ENCODE results near the gene DDX5.

DDX5 gene

DNA sequence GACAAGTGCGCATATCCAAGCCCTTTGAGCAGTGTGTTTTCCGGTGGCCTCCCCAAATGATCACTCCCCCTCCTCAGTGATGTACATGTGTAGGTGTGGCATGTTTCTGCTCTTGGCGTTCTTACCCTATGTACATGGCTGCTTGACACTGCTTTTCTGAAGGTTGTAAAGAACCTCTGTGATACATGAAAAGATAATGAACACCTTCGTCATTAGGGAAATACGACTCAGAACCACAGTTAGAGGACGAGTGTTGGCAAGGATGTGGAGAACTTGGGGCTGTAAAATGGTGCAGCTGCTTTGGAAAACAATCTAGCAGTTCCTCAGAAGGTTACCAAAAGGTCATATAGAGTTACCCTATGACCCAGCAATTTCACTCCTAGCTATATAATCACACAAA lies 29.3 kb upstream of the DDX5 start:
- DNase-seq (ENCODE audit: extremely low read depth, insufficient read length) = no peak
- Histone ChIP-seq H3K27me3 (replicated peaks; ENCODE audit: control insufficient read depth, insufficient read depth, low read length) (no peaks in the 10 kb centered on the region), H3K4me3 (replicated peaks; ENCODE audit: low read depth, low read length) (no peak overlapping the region), H3K36me3 (ENCODE audit: control insufficient read depth, insufficient read depth, low read length) (peaks cover 23% of the 10 kb centered on the region)
- TF ChIP-seq, protein P1, sequence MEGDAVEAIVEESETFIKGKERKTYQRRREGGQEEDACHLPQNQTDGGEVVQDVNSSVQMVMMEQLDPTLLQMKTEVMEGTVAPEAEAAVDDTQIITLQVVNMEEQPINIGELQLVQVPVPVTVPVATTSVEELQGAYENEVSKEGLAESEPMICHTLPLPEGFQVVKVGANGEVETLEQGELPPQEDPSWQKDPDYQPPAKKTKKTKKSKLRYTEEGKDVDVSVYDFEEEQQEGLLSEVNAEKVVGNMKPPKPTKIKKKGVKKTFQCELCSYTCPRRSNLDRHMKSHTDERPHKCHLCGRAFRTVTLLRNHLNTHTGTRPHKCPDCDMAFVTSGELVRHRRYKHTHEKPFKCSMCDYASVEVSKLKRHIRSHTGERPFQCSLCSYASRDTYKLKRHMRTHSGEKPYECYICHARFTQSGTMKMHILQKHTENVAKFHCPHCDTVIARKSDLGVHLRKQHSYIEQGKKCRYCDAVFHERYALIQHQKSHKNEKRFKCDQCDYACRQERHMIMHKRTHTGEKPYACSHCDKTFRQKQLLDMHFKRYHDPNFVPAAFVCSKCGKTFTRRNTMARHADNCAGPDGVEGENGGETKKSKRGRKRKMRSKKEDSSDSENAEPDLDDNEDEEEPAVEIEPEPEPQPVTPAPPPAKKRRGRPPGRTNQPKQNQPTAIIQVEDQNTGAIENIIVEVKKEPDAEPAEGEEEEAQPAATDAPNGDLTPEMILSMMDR (IDR thresholded peaks at IDR 0.05; ENCODE audit: insufficient read depth, low read length, poor library complexity, severe bottlenecking) = no peak

DNA sequence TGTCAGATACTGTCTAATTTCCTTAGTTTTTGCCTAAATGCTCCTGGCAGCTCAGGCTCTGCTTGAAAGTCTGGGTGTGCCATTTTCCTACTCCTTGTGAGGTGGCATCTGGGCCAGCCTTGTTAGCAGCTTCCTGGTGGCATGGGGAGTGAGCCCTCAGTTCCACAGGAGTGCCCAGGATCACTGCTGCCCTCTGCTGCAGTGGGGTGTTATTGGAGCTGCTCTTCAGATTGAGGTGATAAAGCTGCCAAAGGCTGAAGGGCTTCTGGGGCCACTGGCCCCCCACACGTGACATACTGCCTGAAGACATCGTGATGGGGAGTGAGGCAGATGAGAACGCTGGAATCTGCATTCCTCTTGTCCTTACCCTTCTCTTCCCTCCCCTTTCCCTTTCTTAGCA lies 28.1 kb upstream of the DDX5 start:
- H3K4me3 ChIP-seq (replicated peaks; ENCODE audit: low read depth, low read length) = no peak overlapping the region
- no peaks in the 10 kb centered on the region for H3K27me3 ChIP-seq (replicated peaks; ENCODE audit: control insufficient read depth, insufficient read depth, low read length)
- TF ChIP-seq, protein P1 (IDR thresholded peaks at IDR 0.05; ENCODE audit: insufficient read depth, low read length, poor library complexity, severe bottlenecking) = peak; percentile 35
- DNase-seq (ENCODE audit: extremely low read depth, insufficient read length) = no peak
- peaks cover 25% of the 10 kb centered on the region for H3K36me3 ChIP-seq (ENCODE audit: control insufficient read depth, insufficient read depth, low read length)

DNA sequence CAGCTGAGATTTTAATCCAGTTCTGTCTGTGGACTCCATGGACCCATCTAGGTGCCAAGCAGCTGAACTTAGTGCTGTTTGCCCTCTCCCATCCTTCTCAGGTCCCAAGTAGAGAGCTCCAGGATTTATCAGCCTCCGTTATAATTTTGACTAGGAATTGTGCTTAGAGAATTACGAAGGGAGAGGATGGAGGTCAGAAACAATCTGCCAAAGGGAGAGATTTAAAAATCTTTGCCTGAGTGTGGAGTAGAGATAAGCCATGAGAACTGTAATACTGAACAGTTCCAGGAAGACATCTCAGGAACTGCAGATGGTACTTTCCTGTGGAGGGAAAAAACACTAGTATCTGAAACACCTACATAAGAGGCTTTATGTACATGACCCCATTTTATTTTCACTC lies 27.7 kb upstream of the DDX5 start:
- Histone ChIP-seq H3K36me3 (ENCODE audit: control insufficient read depth, insufficient read depth, low read length) (peaks cover 27% of the 10 kb centered on the region), H3K27me3 (replicated peaks; ENCODE audit: control insufficient read depth, insufficient read depth, low read length) (no peaks in the 10 kb centered on the region), H3K4me3 (replicated peaks; ENCODE audit: low read depth, low read length) (no peak overlapping the region)
- TF ChIP-seq, protein P1 (IDR thresholded peaks at IDR 0.05; ENCODE audit: insufficient read depth, low read length, poor library complexity, severe bottlenecking) = no peak
- no peak for DNase-seq (ENCODE audit: extremely low read depth, insufficient read length)

DNA sequence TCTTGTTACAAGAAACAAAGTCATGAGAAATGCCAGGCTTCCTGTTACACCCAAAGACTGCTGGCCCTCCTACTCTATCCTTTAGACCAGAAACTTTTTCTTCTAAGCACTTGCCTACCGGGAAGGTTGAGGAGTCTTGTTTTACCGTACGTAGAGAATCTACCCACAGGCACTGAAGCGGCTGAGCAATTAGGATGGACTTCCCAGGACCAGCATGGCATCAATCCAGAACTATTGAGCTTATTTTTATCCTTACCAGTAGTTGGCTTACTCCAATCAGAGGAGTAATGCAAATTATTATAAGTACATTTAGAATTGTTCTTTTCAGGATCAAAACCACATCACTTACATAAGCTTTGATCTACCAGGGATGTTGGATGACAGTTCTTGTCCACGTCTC lies 26.3 kb upstream of the DDX5 start:
- no peak for DNase-seq (ENCODE audit: extremely low read depth, insufficient read length)
- Histone ChIP-seq H3K27me3 (replicated peaks; ENCODE audit: control insufficient read depth, insufficient read depth, low read length) (no peaks in the 10 kb centered on the region), H3K4me3 (replicated peaks; ENCODE audit: low read depth, low read length) (no peak overlapping the region), H3K36me3 (ENCODE audit: control insufficient read depth, insufficient read depth, low read length) (peaks cover 25% of the 10 kb centered on the region)
- TF ChIP-seq, protein P1 (IDR thresholded peaks at IDR 0.05; ENCODE audit: insufficient read depth, low read length, poor library complexity, severe bottlenecking) = no peak

DNA sequence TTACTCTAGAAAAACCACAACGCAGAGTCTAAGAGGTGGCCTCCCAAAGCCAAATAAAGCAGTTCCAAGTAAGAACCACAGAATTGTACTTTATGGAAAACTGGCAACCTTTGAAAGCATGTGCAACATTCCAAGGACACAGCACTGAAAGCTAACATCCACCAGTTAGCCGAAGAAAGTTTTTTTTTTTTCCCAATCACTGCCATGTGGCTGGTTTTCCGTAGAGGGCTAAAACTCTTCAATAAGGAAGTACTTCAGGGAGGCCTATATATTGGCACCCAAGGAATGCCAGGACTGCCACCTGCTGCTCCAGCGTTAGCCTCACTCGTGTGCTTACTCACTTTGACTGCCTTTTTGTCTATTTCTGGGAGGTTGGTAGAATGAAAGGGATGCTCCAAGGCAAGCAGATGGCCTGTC lies 25.9 kb upstream of the DDX5 start:
- Histone ChIP-seq H3K27me3 (replicated peaks; ENCODE audit: control insufficient read depth, insufficient read depth, low read length) (no peaks in the 10 kb centered on the region), H3K4me3 (replicated peaks; ENCODE audit: low read depth, low read length) (no peak overlapping the region), H3K36me3 (ENCODE audit: control insufficient read depth, insufficient read depth, low read length) (peaks cover 25% of the 10 kb centered on the region)
- TF ChIP-seq, protein P1 (IDR thresholded peaks at IDR 0.05; ENCODE audit: insufficient read depth, low read length, poor library complexity, severe bottlenecking) = no peak
- DNase-seq (ENCODE audit: extremely low read depth, insufficient read length) = no peak

DNA sequence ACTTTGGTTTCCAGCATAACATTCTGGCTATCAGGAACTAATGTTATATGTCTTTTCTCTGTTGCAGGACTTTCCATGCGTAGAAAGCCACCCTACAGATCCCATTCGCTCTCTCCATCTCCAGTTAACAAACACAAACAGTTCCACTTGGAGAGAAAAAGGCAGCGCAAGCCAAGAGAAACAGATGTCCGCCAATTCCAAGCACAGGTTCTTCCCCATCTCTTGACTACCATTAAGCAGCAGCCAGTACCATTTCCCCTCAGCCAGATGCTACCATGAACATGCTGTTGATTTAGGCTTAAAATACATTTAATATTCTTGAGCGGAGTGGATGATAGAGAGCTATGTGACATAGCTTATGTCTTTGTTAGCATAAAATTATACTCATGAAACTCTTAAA lies 23.1 kb upstream of the DDX5 start:
- Histone ChIP-seq H3K27me3 (replicated peaks; ENCODE audit: control insufficient read depth, insufficient read depth, low read length) (no peaks in the 10 kb centered on the region), H3K36me3 (ENCODE audit: control insufficient read depth, insufficient read depth, low read length) (peaks cover 18% of the 10 kb centered on the region), H3K4me3 (replicated peaks; ENCODE audit: low read depth, low read length) (no peak overlapping the region)
- no peak for DNase-seq (ENCODE audit: extremely low read depth, insufficient read length)
- TF ChIP-seq, protein P1 (IDR thresholded peaks at IDR 0.05; ENCODE audit: insufficient read depth, low read length, poor library complexity, severe bottlenecking) = no peak
